Measurements from ENCODE around the gene ASCC1.
A peak's percentile ranks its signal among the peaks of the same experiment; 100 is the strongest.

ASCC1 gene

GRCh38 chr10:72126872-72127232, 89.2 kb downstream of the ASCC1 start:
- Histone ChIP-seq H3K9me3 (replicated peaks; ENCODE audit: insufficient read depth, low read length) (no peaks in the 10 kb centered on the region), H3K4me1 (ENCODE audit: low read length) (peaks cover 3% of the 10 kb centered on the region; the same call in 1 of the 2 replicates), H2AFZ (ENCODE audit: low read length) (no peak overlapping the region), H3K4me3 (ENCODE audit: low read length) (no peak overlapping the region), H3K4me2 (ENCODE audit: low read depth, low read length) (no peak overlapping the region), H3K27ac (ENCODE audit: low read length) (no peak overlapping the region), H3K36me3 (replicated peaks; ENCODE audit: insufficient read depth, low read length) (no peaks in the 10 kb centered on the region), H3F3A (ENCODE audit: insufficient read depth, low read length) (peaks cover 4% of the 10 kb centered on the region), H3K79me2 (ENCODE audit: low read length) (no peaks in the 10 kb centered on the region), H3K9ac (ENCODE audit: low read length) (no peak overlapping the region), H3K27me3 (replicated peaks; ENCODE audit: insufficient read depth, low read length) (no peaks in the 10 kb centered on the region), H3K9me2 (replicated peaks; ENCODE audit: insufficient read depth, low read length) (no peaks in the 10 kb centered on the region), H4K20me1 (ENCODE audit: insufficient read depth, low read length) (no peaks in the 10 kb centered on the region)
- TF ChIP-seq CTCF (IDR thresholded peaks at IDR 0.05; ENCODE audit: low read length) (no peak), EZH2 (optimal IDR thresholded peaks at IDR 0.05; ENCODE audit: low read depth, low read length) (no peak), EZH2phosphoT487 (IDR thresholded peaks at IDR 0.05; ENCODE audit: low read length) (no peak)
- no peak for DNase-seq

- Histone ChIP-seq H3K79me2 (ENCODE audit: low read length) (no peaks in the 10 kb centered on the region), H3K9ac (ENCODE audit: low read length) (no peak overlapping the region), H3K27me3 (replicated peaks; ENCODE audit: insufficient read depth, low read length) (no peaks in the 10 kb centered on the region), H3K9me3 (replicated peaks; ENCODE audit: insufficient read depth, low read length) (no peaks in the 10 kb centered on the region), H3K4me1 (ENCODE audit: low read length) (no peaks in the 10 kb centered on the region), H3K27ac (ENCODE audit: low read length) (no peak overlapping the region), H3K4me3 (ENCODE audit: low read length) (no peak overlapping the region), H3K36me3 (replicated peaks; ENCODE audit: insufficient read depth, low read length) (no peaks in the 10 kb centered on the region), H4K20me1 (ENCODE audit: insufficient read depth, low read length) (no peaks in the 10 kb centered on the region), H3K9me2 (replicated peaks; ENCODE audit: insufficient read depth, low read length) (no peaks in the 10 kb centered on the region), H2AFZ (ENCODE audit: low read length) (no peak overlapping the region), H3K4me2 (ENCODE audit: low read depth, low read length) (no peak overlapping the region), H3F3A (ENCODE audit: insufficient read depth, low read length) (peaks cover 2% of the 10 kb centered on the region; the same call in 1 of the 2 replicates)
- peak; percentile 31 for DNase-seq
- TF ChIP-seq EZH2phosphoT487 (IDR thresholded peaks at IDR 0.05; ENCODE audit: low read length) (no peak), CTCF (IDR thresholded peaks at IDR 0.05; ENCODE audit: low read length) (peak; percentile 50), EZH2 (optimal IDR thresholded peaks at IDR 0.05; ENCODE audit: low read depth, low read length) (no peak)
Observed at GRCh38 chr10:72126184-72126871, 89.7 kb downstream of the ASCC1 start.

- H3K27ac ChIP-seq (ENCODE audit: low read length): no peak overlapping the region
- no peaks in the 10 kb centered on the region for H3K9me3 ChIP-seq (replicated peaks; ENCODE audit: insufficient read depth, low read length)
- no peak overlapping the region for H3K4me3 ChIP-seq (ENCODE audit: low read length)
- no peak for DNase-seq
- H3K9ac ChIP-seq (ENCODE audit: low read length): no peak overlapping the region
- no peaks in the 10 kb centered on the region for H3K9me2 ChIP-seq (replicated peaks; ENCODE audit: insufficient read depth, low read length)
- H3K27me3 ChIP-seq (replicated peaks; ENCODE audit: insufficient read depth, low read length): no peaks in the 10 kb centered on the region
- no peaks in the 10 kb centered on the region for H3K4me1 ChIP-seq (ENCODE audit: low read length)
- no peak overlapping the region for H2AFZ ChIP-seq (ENCODE audit: low read length)
- H4K20me1 ChIP-seq (ENCODE audit: insufficient read depth, low read length): no peaks in the 10 kb centered on the region
- peaks cover 2% of the 10 kb centered on the region; the same call in 1 of the 2 replicates for H3F3A ChIP-seq (ENCODE audit: insufficient read depth, low read length)
- H3K79me2 ChIP-seq (ENCODE audit: low read length): no peaks in the 10 kb centered on the region
- no peak for TF ChIP-seq CTCF (IDR thresholded peaks at IDR 0.05; ENCODE audit: low read length)
- no peak for TF ChIP-seq EZH2 (optimal IDR thresholded peaks at IDR 0.05; ENCODE audit: low read depth, low read length)
- no peak for TF ChIP-seq EZH2phosphoT487 (IDR thresholded peaks at IDR 0.05; ENCODE audit: low read length)
- H3K4me2 ChIP-seq (ENCODE audit: low read depth, low read length): no peak overlapping the region
- no peaks in the 10 kb centered on the region for H3K36me3 ChIP-seq (replicated peaks; ENCODE audit: insufficient read depth, low read length)
Observed at GRCh38 chr10:72124989-72125388, 91.1 kb downstream of the ASCC1 start.
